H1 (cell line): Measurements from ENCODE around the gene EIF2B5.

ENCODE experiments used
- CREB1 ChIP-seq: IDR thresholded peaks from 2 replicates; pipeline ENCODE4 v1.6.1; 2012; ENCODE audit warnings: inconsistent platforms
- CTCF ChIP-seq, 3 experiments: IDR thresholded peaks; 1 replicate in 2 of 3; 2 replicates in 1 of 3; pipeline versions ENCODE4 v1.5.1 to v1.6.1; 2011; ENCODE audit warnings: low read length in 3 of 3, mild to moderate bottlenecking in 3 of 3, inconsistent platforms in 2 of 3, low read depth in 1 of 3, moderate library complexity in 1 of 3; ENCODE audit not compliant: insufficient read depth in 1 of 3; ENCODE audit errors: control extremely low read depth in 1 of 3
- KDM1A ChIP-seq: fragments of 200-600, 300-600 bp; sonication (generic); IDR thresholded peaks from 2 replicates; pipeline ENCODE4 v1.7.1; 2016; ENCODE audit warnings: mild to moderate bottlenecking, low read length, borderline replicate concordance
- KDM5A ChIP-seq: fragments of 200-600 bp; IDR thresholded peaks from 2 replicates; pipeline ENCODE4 v1.7.1; 2012; ENCODE audit warnings: mild to moderate bottlenecking, low read length, inconsistent platforms, mixed read lengths
- NANOG ChIP-seq: IDR thresholded peaks from 2 replicates; pipeline ENCODE4 v1.6.1; 2011; ENCODE audit warnings: low read length, low read depth, mild to moderate bottlenecking, inconsistent platforms; ENCODE audit not compliant: insufficient read depth, poor library complexity, severe bottlenecking
- POLR2AphosphoS5 ChIP-seq: IDR thresholded peaks from 2 replicates; pipeline ENCODE4 v1.6.1; 2011; ENCODE audit warnings: low read depth, low read length
- RFX5 ChIP-seq: IDR thresholded peaks from 2 replicates; pipeline ENCODE4 v1.6.1; 2011; ENCODE audit warnings: low read depth, low read length, improper control_type of control experiment, borderline replicate concordance
- TAF1 ChIP-seq: IDR thresholded peaks from 2 replicates; pipeline ENCODE4 v1.6.1; 2011; ENCODE audit warnings: mild to moderate bottlenecking, low read depth, low read length
- TBP ChIP-seq: IDR thresholded peaks from 2 replicates; pipeline ENCODE4 v1.6.1; 2011; ENCODE audit warnings: low read depth, low read length, improper control_type of control experiment
- USF2 ChIP-seq: IDR thresholded peaks from 2 replicates; pipeline ENCODE4 v1.6.1; 2011; ENCODE audit warnings: low read length, improper control_type of control experiment
- YY1 ChIP-seq: IDR thresholded peaks from 2 replicates; pipeline ENCODE4 v1.6.1; 2011; ENCODE audit warnings: low read depth, mild to moderate bottlenecking, low read length

- TF ChIP-seq RFX5 (no peak), NANOG (no peak), TAF1 (no peak), CTCF (IDR thresholded peaks at IDR 0.05; ENCODE audit: control extremely low read depth in 1 of 3, insufficient read depth in 1 of 3, low read depth in 1 of 3, low read length in 3 of 3) (no peak), KDM5A (no peak), POLR2AphosphoS5 (no peak), KDM1A (no peak), USF2 (no peak), YY1 (no peak), CREB1 (no peak), TBP (no peak)
Observed at GRCh38 chr3:184168363-184169120, 33.4 kb downstream of the EIF2B5 start.
